Neuron (in vitro differentiated cells): Measurements from ENCODE around the gene CDK5RAP3.

Source experiments
- H2AFZ ChIP-seq: one replicate; pipeline ENCODE4 v1.6.1; 2013; ENCODE audit warnings: low read depth, mild to moderate bottlenecking, inconsistent platforms, low read length, moderate library complexity
- H3K27me3 ChIP-seq: one replicate; pipeline ENCODE4 v1.6.1; 2013; ENCODE audit warnings: low read length; ENCODE audit not compliant: insufficient read depth
- H3K36me3 ChIP-seq: one replicate; pipeline ENCODE4 v1.6.1; 2013; ENCODE audit warnings: low read length; ENCODE audit not compliant: insufficient read depth
- H3K4me1 ChIP-seq: one replicate; pipeline ENCODE4 v1.6.1; 2013; ENCODE audit warnings: low read length; ENCODE audit not compliant: insufficient read depth
- H3K4me3 ChIP-seq: 2 replicates; pipeline ENCODE4 v1.5.1; 2013; ENCODE audit warnings: mild to moderate bottlenecking, low read length, moderate library complexity
- H3K9me3 ChIP-seq: one replicate; pipeline ENCODE4 v1.6.1; 2013; ENCODE audit warnings: low read length

The CDK5RAP3 gene

DNA sequence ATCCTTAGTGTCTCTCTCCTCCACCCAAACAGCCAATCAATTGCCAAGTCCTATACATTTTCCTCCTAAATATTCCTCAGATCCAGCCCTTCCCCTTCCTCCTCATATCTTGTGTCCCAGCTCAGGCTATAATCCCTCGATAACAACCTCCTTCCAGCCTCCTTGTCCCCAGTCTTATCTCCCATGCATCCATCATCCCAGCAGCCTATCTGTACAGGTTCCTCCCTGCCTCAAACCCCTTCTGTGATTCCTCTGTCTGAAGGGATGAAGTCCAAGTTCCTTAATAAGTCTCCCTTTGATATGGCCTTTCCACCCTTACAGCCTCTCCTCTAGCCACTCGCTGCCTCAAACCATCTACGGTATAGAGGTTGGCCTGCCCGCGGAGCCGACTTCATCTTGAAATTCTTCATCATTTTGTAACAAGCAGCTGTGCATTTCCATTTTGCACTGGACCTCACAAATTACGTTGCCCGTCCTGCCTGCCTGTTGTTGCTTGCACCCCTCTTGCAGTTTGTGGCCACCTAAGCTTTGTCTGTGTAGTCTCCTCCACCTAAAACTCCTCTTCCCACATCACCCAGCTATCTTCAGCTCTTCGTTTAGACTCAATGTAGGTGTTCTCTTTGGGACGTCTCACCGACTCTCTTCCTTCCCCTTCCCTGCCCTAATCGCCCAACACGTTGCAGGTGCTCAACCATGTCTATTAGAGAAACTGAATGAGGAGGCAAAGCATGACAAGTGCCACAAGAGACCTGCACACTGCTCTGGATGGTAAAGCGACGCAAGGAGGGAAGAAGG lies 786 bp upstream of the CDK5RAP3 start:
- Histone ChIP-seq H3K9me3 (no peaks in the 10 kb centered on the region), H2AFZ (peak overlapping the region; percentile 11), H3K4me3 (peak overlapping the region; percentile 24), H3K4me1 (peaks cover 11% of the 10 kb centered on the region), H3K36me3 (peaks cover 18% of the 10 kb centered on the region), H3K27me3 (no peaks in the 10 kb centered on the region)

DNA sequence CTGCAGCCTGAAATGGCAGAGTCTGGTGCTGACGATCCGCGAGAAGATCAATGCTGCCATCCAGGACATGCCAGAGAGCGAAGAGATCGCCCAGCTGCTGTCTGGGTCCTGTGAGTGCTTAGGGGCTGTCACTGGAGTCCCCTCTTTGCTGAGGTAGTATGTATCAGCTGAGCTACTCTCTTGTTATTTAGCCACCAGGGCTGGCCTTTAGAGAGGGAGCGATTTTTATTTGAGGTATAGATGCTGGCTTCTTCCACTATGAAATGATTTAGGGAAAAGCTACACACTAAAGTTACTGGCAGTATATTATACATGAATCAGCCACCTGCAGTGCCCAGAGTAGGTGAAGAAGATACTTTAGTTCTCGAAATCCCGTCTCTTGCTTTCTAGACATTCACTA lies 2.6 kb downstream of the CDK5RAP3 start:
- Histone ChIP-seq H3K36me3 (peaks cover 40% of the 10 kb centered on the region), H2AFZ (no peak overlapping the region), H3K9me3 (no peaks in the 10 kb centered on the region), H3K4me3 (no peak overlapping the region), H3K27me3 (no peaks in the 10 kb centered on the region), H3K4me1 (peaks cover 12% of the 10 kb centered on the region)

DNA sequence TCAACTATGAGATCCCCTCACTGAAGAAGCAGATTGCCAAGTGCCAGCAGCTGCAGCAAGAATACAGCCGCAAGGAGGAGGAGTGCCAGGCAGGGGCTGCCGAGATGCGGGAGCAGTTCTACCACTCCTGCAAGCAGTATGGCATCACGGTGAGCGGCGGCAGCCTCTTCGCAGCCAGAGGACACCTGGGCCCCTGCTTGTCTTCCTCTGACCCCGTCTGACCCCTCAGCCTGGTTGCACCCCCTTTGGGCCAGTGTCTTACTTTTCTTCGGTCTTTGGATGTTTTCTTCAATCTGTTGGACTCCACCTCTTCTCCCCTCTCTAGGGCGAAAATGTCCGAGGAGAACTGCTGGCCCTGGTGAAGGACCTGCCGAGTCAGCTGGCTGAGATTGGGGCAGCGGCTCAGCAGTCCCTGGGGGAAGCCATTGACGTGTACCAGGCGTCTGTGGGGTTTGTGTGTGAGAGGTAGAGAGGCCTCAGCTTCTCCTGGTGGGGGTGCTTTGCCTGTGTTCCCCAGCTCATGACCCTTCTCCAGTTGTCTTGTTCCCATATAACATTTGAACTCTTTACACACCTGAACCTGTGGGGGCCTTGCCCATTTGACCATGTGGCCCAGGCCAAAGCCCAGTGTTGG lies 4.4 kb downstream of the CDK5RAP3 start:
- peaks cover 58% of the 10 kb centered on the region for H3K36me3 ChIP-seq

DNA sequence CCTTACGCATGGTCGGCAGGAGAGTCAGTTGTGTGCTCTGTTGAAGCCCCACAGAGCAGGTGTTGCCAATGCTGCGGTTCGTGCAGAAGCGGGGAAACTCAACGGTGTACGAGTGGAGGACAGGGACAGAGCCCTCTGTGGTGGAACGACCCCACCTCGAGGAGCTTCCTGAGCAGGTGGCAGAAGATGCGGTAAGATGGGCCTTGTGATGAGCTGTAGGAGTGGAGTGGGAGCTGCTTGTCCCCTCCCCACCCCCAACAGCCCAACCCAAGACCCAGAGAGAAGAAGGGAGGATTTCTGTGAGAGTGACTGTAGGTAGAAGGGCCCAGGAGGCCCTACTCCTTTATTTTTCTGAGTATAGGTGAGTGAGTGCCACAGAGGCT lies 4.9 kb downstream of the CDK5RAP3 start:
- H2AFZ ChIP-seq: no peak overlapping the region
- H3K27me3 ChIP-seq: no peaks in the 10 kb centered on the region
- no peak overlapping the region for H3K4me3 ChIP-seq
- H3K36me3 ChIP-seq: peaks cover 63% of the 10 kb centered on the region
- peaks cover 12% of the 10 kb centered on the region for H3K4me1 ChIP-seq
- H3K9me3 ChIP-seq: no peaks in the 10 kb centered on the region

More for the DNA sequence above, 4.4 kb downstream of the CDK5RAP3 start:
- H3K9me3 ChIP-seq: no peaks in the 10 kb centered on the region
- peaks cover 14% of the 10 kb centered on the region for H3K4me1 ChIP-seq
- H3K4me3 ChIP-seq: no peak overlapping the region
- no peak overlapping the region for H2AFZ ChIP-seq
- H3K27me3 ChIP-seq: no peaks in the 10 kb centered on the region

DNA sequence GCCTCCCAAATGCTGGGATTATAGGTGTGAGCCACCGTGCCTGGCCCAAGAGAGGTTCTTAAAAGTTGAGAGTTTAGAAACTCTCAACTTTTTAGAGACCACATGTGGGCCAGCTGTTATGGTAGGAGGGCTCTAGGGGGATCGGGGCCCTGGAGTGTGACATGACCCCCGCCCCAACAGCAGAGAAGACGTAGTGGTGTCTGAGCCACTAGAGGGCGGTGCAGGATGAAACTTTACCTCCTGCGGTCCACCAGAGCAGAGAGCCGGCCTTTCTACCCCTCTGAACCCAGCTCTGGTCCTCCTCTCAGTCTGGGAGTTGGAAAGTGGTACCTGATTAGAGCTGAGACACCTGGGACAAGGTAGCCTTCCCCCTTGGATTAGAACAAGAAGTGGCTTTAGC lies 7.4 kb downstream of the CDK5RAP3 start:
- Histone ChIP-seq H3K4me1 (peaks cover 10% of the 10 kb centered on the region), H3K9me3 (no peaks in the 10 kb centered on the region), H3K27me3 (no peaks in the 10 kb centered on the region), H2AFZ (no peak overlapping the region), H3K4me3 (no peak overlapping the region), H3K36me3 (peaks cover 81% of the 10 kb centered on the region)

DNA sequence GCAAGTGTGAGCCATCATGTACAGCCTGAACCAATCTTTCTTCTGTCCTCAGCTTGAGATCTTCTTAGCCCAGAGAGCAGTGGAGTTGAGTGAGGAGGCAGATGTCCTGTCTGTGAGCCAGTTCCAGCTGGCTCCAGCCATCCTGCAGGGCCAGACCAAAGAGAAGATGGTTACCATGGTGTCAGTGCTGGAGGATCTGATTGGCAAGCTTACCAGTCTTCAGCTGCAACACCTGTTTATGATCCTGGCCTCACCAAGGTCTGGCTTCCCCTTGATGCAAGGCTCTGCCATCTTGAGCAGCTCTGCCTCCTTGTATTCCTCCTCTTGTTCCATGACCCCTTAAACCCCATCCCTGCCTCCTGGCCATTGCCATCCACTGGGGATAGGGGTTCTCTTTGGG lies 9.6 kb downstream of the CDK5RAP3 start:
- no peaks in the 10 kb centered on the region for H3K9me3 ChIP-seq
- H3K36me3 ChIP-seq: peaks cover 66% of the 10 kb centered on the region
- H3K27me3 ChIP-seq: no peaks in the 10 kb centered on the region
- no peak overlapping the region for H2AFZ ChIP-seq
- H3K4me1 ChIP-seq: peaks cover 10% of the 10 kb centered on the region
- no peak overlapping the region for H3K4me3 ChIP-seq

DNA sequence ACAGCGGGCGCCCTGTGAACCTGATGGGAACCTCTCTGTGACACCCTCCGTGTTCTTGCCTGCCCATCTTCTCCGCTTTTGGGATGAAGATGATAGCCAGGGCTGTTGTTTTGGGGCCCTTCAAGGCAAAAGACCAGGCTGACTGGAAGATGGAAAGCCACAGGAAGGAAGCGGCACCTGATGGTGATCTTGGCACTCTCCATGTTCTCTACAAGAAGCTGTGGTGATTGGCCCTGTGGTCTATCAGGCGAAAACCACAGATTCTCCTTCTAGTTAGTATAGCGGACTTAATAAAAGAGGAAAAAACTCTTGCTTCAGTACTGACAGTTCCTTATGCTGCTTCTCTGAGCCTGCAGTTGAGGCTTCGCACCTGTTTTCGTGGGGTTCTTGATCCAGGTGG lies 10.5 kb downstream of the CDK5RAP3 start:
- Histone ChIP-seq H2AFZ (no peak overlapping the region), H3K9me3 (no peaks in the 10 kb centered on the region), H3K4me3 (no peak overlapping the region), H3K36me3 (peaks cover 57% of the 10 kb centered on the region), H3K27me3 (no peaks in the 10 kb centered on the region), H3K4me1 (peaks cover 15% of the 10 kb centered on the region)

DNA sequence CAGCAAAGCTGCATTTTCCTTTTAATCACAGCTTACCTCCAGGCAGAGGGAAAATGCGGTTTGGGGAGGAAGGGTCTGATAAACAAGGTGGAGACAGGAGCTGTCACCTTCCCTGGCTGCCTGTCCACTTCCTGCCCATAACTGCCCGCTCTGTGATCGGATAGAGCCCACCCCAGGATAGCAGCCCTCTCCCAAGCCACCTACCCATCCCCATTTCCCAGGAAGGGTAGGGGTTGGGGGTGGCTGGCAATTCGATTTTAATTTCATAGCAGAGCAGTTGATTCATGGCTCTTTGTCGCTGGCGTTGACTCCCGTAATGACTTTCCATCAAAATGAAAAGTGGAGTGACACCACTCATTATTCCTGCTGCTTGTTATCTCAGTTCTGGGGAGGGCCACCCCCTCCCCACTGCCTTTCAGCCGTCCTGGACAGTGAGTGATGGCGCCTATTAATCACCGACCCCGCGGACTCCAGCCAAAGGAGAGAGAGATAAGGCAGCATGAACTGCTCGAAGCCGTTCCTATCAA lies 11.2 kb downstream of the CDK5RAP3 start:
- Histone ChIP-seq H3K4me3 (no peak overlapping the region), H3K27me3 (no peaks in the 10 kb centered on the region), H3K9me3 (no peaks in the 10 kb centered on the region), H2AFZ (no peak overlapping the region), H3K4me1 (peaks cover 22% of the 10 kb centered on the region), H3K36me3 (peaks cover 54% of the 10 kb centered on the region)

DNA sequence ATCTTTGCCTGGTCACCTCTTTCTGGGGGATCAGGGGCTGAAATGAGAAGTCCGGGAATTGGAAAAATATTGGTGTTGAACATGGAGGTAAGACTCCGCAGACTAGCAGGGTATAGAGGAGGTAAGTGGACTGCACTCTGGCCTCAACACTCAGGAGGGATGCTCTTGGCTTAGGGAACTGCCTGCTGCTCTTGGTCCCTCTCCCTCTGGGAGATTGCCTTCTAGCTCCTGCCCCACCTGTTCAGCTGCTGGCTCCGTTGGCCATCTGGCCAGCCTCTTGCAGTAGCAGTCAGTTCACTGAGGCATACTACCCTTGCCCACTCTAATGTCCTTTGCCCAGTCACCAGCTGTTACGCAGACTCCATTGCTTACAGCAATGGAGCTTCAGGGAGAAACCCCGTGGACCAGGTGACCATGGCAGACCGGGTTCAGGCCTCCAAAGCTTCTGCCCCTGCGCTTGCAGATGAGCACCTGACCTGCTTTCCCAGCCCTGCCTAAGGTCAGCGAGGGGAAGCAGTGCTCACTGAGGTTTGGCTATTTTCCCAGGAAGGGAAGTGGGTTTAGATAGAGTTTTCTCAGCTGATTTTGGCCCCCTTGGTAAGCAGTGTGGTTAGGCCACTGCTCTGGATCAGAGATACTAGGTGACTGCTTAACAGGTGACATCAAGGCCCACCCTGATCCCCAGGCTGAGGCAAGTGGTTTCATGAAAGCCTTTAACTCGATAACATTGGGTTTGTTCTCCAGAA lies 11.9 kb downstream of the CDK5RAP3 start:
- Histone ChIP-seq H3K4me1 (peaks cover 28% of the 10 kb centered on the region), H3K4me3 (no peak overlapping the region), H2AFZ (no peak overlapping the region), H3K9me3 (no peaks in the 10 kb centered on the region), H3K27me3 (no peaks in the 10 kb centered on the region), H3K36me3 (peaks cover 49% of the 10 kb centered on the region)

DNA sequence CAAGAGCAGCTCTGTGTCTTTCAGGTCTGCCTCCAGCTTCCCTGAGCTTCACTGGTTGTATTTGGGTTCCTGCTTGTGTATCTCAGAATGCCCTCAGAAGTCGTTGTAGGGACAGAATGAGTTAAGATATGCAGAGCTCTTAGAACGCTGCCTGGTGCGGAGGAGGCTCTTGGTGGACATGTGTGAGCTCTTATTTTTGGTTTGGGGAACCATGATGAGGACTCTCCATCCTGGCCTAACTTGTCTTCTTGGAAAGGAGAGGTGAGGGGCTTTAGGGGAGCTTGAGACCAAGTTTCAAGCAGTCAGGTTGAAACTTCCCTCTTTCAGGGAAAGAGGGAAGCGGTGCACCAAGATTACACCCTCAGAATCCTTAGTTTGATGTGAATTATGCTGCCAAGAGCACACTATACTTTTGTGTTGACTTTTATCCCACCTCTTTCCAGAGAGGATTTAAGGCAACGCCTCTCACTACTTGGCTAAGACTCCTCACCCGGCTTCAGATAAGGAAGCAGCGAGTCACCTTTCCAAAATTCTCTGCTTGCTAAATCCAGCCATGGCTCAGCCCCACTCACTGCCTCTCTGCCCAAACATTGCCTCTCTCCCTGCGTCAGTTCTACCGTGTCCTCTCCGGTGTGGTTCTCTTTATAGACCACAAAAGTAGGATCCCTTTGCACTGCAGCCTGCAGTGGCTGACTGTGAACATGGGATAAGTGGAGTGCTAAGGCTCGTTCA lies 12.7 kb downstream of the CDK5RAP3 start:
- Histone ChIP-seq H2AFZ (no peak overlapping the region), H3K36me3 (peaks cover 47% of the 10 kb centered on the region), H3K27me3 (no peaks in the 10 kb centered on the region)

DNA sequence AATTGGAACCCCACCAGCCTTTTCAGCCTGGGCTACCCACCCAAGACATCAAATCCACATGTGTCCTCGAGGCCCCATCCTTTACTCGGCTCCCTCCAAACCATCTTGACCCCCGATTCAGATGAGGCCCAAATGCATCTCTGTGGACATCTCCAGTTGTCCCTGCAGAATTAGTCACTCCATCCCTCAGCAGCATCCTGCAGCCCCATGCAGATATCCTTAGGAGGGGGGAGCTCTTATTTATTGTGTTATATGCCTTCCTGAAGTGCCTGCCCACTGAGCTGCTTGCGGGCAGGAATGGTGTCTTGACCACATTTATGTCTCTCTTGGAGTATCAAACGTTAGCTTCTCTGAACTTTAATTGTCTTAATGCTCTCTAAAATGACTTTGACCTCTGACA lies 15.6 kb downstream of the CDK5RAP3 start:
- Histone ChIP-seq H3K27me3 (no peaks in the 10 kb centered on the region), H3K4me3 (no peak overlapping the region), H2AFZ (no peak overlapping the region), H3K36me3 (peaks cover 18% of the 10 kb centered on the region), H3K4me1 (peaks cover 55% of the 10 kb centered on the region), H3K9me3 (no peaks in the 10 kb centered on the region)

More for the DNA sequence above, 12.7 kb downstream of the CDK5RAP3 start:
- Histone ChIP-seq H3K4me1 (peaks cover 31% of the 10 kb centered on the region), H3K4me3 (no peak overlapping the region), H3K9me3 (no peaks in the 10 kb centered on the region)

DNA sequence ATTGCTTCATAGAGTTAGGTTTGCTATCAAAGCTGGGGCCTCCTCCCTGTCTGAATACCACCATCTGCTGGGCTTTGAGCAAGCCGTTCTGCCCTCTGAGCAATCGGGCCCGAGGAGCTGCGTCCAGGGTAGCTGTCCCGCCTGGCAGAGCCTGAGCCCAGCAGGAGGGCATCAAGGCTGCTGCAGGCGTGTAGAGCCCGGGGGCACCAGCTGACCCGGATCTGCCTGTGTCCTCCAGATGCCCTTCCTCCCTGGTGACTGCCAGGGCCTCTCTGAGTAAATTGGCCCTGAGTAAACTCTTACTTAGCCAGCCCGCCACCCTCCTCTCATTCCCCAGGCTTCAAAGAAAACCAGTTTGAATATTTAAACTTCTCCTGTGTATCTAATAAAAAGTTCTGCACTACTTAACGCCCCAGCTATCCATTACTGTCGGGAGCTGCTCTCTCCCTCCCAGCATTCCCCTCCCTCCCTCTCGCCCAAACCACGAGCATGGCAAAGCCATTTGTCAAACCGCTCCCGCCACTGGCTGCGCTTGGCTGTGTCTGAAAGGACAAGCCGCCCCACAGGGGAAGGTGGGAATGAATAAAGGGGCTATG lies 16.4 kb downstream of the CDK5RAP3 start:
- Histone ChIP-seq H3K9me3 (no peaks in the 10 kb centered on the region), H3K4me1 (peaks cover 60% of the 10 kb centered on the region), H3K36me3 (peaks cover 11% of the 10 kb centered on the region), H2AFZ (no peak overlapping the region), H3K27me3 (no peaks in the 10 kb centered on the region), H3K4me3 (no peak overlapping the region)
